Neural cell (in vitro differentiated cells): ENCODE measurements around the gene RNF32.

Experiments
- EZH2 ChIP-seq: fragments of 200-600, 300-800 bp; shearing (Covaris generic), sonication (generic); IDR thresholded peaks from 2 replicates; pipeline ENCODE4 v1.6.1; 2014; ENCODE audit warnings: antibody characterized with exemption, low read length, borderline replicate concordance, mild to moderate bottlenecking; ENCODE audit not compliant: insufficient read depth, poor library complexity, severe bottlenecking
- POLR2AphosphoS5 ChIP-seq: IDR thresholded peaks from 2 replicates; pipeline ENCODE4 v1.6.1; 2012
- SMC3 ChIP-seq: fragments of 450-650 bp; conservative IDR thresholded peaks from 2 replicates; pipeline ENCODE4 v1.6.1; 2014; ENCODE audit warnings: antibody characterized with exemption, mild to moderate bottlenecking, moderate library complexity; ENCODE audit not compliant: poor library complexity
- TF ChIP-seq, protein P1 (sequence below): fragments of 450-650 bp; IDR thresholded peaks from 2 replicates; pipeline ENCODE4 v1.5.1; 2014; ENCODE audit warnings: antibody characterized with exemption, mild to moderate bottlenecking, moderate library complexity; ENCODE audit not compliant: poor library complexity, severe bottlenecking

DNA sequence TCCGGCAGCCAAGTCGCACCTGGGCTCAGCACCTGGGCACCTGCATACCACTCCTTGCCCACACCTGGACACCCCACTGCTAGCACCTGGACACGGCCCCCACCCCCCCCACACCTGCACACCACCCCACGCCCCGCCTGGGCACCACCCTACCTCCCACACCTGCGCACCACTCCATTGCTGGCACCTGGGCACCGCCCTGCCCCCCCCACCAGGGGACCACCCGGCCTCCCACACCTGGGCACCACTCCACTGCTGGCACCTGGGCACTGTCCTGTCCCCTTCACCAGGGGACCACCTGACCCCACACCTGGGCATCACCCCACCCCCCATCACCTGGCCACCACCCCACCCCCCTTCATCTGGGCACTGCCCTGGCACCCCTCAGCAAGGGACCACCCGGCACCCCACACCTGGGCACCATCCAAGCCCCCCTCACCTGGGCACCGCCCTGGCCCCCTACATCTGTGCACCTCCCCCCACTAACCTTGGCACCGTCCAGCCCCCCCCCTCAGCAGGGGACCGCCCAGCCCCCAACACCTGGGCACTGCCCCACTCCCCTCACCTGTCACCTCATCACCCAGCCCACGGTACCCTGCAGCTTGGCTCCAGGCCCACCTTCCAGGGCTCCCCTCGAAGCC is 33.8 kb upstream of the RNF32 start:
- TF ChIP-seq EZH2 (no peak), POLR2AphosphoS5 (no peak), SMC3 (no peak)
- TF ChIP-seq, protein P1, sequence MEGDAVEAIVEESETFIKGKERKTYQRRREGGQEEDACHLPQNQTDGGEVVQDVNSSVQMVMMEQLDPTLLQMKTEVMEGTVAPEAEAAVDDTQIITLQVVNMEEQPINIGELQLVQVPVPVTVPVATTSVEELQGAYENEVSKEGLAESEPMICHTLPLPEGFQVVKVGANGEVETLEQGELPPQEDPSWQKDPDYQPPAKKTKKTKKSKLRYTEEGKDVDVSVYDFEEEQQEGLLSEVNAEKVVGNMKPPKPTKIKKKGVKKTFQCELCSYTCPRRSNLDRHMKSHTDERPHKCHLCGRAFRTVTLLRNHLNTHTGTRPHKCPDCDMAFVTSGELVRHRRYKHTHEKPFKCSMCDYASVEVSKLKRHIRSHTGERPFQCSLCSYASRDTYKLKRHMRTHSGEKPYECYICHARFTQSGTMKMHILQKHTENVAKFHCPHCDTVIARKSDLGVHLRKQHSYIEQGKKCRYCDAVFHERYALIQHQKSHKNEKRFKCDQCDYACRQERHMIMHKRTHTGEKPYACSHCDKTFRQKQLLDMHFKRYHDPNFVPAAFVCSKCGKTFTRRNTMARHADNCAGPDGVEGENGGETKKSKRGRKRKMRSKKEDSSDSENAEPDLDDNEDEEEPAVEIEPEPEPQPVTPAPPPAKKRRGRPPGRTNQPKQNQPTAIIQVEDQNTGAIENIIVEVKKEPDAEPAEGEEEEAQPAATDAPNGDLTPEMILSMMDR = no peak
